ENCODE data around the gene SUMO1.

GRCh38 chr2:202169131-202169530 lies 69.3 kb downstream of the SUMO1 start:
- TF ChIP-seq CTCF (conservative IDR thresholded peaks at IDR 0.05; ENCODE audit: low read length) (no peak), EZH2phosphoT487 (IDR thresholded peaks at IDR 0.05; ENCODE audit: borderline replicate concordance, low read depth, low read length) (no peak)

All from OCI-LY7 (cell line).